IMR-90 (cell line): Measurements from ENCODE around the gene XAB2. TPM values are rescaled to one million over a fixed set of nuclear protein-coding genes. Genes with fewer than 3 reads are reported as not detected.

ENCODE experiments used
- ATAC-seq: fragments of 200-7000 bp; cut with Tn5 transposase; 2 replicates; pipeline ENCODE4 v1.9.1; 2020; ENCODE audit warnings: low read depth, mild to moderate bottlenecking, moderate library complexity
- BruUV-seq: library from RNA; stranded (reverse); fragments of 400-500 nt; replicated peaks from 2 replicates; lab custom pipeline; 2021; lab: Mats Ljungman, UMichigan
- CTCF ChIA-PET: fragments of 300-600 bp; formaldehyde crosslinking; extraction: SDS; loops from one replicate; lab custom pipeline; 2021; ENCODE audit warnings: antibody characterized with exemption; lab: Yijun Ruan, JAX
- POLR2A ChIA-PET: fragments of 300-600 bp; sonication (Branson Sonifier 250); formaldehyde crosslinking; loops from one replicate; lab custom pipeline; 2022; ENCODE audit warnings: antibody characterized with exemption; ENCODE audit not compliant: unreplicated experiment; lab: Charles Lee
- DNase-seq: peaks from one replicate; pipeline ENCODE4 v3.0.0; 2013
- H2AFZ ChIP-seq: replicated peaks from 2 replicates; pipeline ENCODE3; 2013; ENCODE audit warnings: low read length, mild to moderate bottlenecking; ENCODE audit not compliant: poor library complexity
- H2AK5ac ChIP-seq: 2 replicates; pipeline ENCODE4 v1.6.1; 2013; ENCODE audit warnings: low read depth, low read length, inconsistent platforms
- H2AK9ac ChIP-seq: replicated peaks from 2 replicates; pipeline ENCODE3; 2013; ENCODE audit warnings: mild to moderate bottlenecking, low read depth, low read length, moderate library complexity; ENCODE audit not compliant: poor library complexity
- H2BK120ac ChIP-seq: 2 replicates; pipeline ENCODE4 v1.6.1; 2013; ENCODE audit warnings: low read depth, low read length, inconsistent platforms
- H2BK15ac ChIP-seq: 3 replicates; pipeline ENCODE4 v1.6.1; 2013; ENCODE audit warnings: low read depth, low read length, inconsistent platforms
- H2BK20ac ChIP-seq: 2 replicates; pipeline ENCODE4 v1.6.1; 2013; ENCODE audit warnings: low read depth, mild to moderate bottlenecking, inconsistent platforms, low read length, moderate library complexity
- H2BK5ac ChIP-seq: 2 replicates; pipeline ENCODE4 v1.6.1; 2013; ENCODE audit warnings: mild to moderate bottlenecking, low read depth, low read length, inconsistent platforms; ENCODE audit not compliant: poor library complexity, severe bottlenecking
- H3K14ac ChIP-seq: replicated peaks from 2 replicates; pipeline ENCODE4 v1.6.1; 2013; ENCODE audit warnings: low read depth, low read length, inconsistent platforms
- H3K18ac ChIP-seq: 2 replicates; pipeline ENCODE4 v1.6.1; 2013; ENCODE audit warnings: low read depth, low read length, control low read depth
- H3K23ac ChIP-seq: 2 replicates; pipeline ENCODE4 v1.6.1; 2013; ENCODE audit warnings: low read depth, low read length, inconsistent platforms
- H3K27ac ChIP-seq: 2 replicates; pipeline ENCODE4 v1.5.1; 2013; ENCODE audit warnings: mild to moderate bottlenecking, control low read depth, low read length; ENCODE audit not compliant: insufficient read depth
- H3K27me3 ChIP-seq: 2 replicates; pipeline ENCODE4 v1.6.1; 2013; ENCODE audit warnings: low read length; ENCODE audit not compliant: control insufficient read depth, insufficient read depth
- H3K36me3 ChIP-seq: 2 replicates; pipeline ENCODE4 v1.6.1; 2013; ENCODE audit warnings: low read length, mixed read lengths; ENCODE audit not compliant: control insufficient read depth, insufficient read depth
- H3K4ac ChIP-seq: 2 replicates; pipeline ENCODE4 v1.6.1; 2013; ENCODE audit warnings: low read depth, low read length, inconsistent platforms
- H3K4me1 ChIP-seq: 2 replicates; pipeline ENCODE4 v1.6.1; 2013; ENCODE audit warnings: low read length, mixed read lengths; ENCODE audit not compliant: control insufficient read depth, insufficient read depth
- H3K4me2 ChIP-seq: 2 replicates; pipeline ENCODE4 v1.6.1; 2013; ENCODE audit warnings: low read depth, mild to moderate bottlenecking, control low read depth, low read length, moderate library complexity
- H3K4me3 ChIP-seq: 2 replicates; pipeline ENCODE4 v1.5.1; 2013; ENCODE audit warnings: low read depth, mild to moderate bottlenecking, control low read depth, low read length, moderate library complexity; ENCODE audit not compliant: insufficient read depth
- H3K56ac ChIP-seq: 2 replicates; pipeline ENCODE4 v1.6.1; 2013; ENCODE audit warnings: low read length, inconsistent platforms; ENCODE audit not compliant: insufficient read depth; ENCODE audit errors: extremely low read depth
- H3K79me1 ChIP-seq, 2 experiments: 2 replicates each; pipeline ENCODE4 v1.6.1; 2013; ENCODE audit warnings: low read length in 2 of 2, inconsistent platforms in 1 of 2, low read depth in 1 of 2
- H3K9ac ChIP-seq: 2 replicates; pipeline ENCODE4 v1.6.1; 2013; ENCODE audit warnings: low read depth, low read length, control low read depth
- H3K9me1 ChIP-seq: 2 replicates; pipeline ENCODE4 v1.6.1; 2013; ENCODE audit warnings: low read length, inconsistent platforms; ENCODE audit not compliant: insufficient read depth
- H3K9me3 ChIP-seq: 2 replicates; pipeline ENCODE4 v1.6.1; 2013; ENCODE audit warnings: low read length; ENCODE audit not compliant: control insufficient read depth, insufficient read depth
- H4K20me1 ChIP-seq: 2 replicates; pipeline ENCODE4 v1.6.1; 2013; ENCODE audit warnings: low read length, inconsistent platforms; ENCODE audit not compliant: insufficient read depth
- H4K5ac ChIP-seq: 2 replicates; pipeline ENCODE4 v1.6.1; 2013; ENCODE audit warnings: mild to moderate bottlenecking, low read depth, low read length, control low read depth
- H4K8ac ChIP-seq, 2 experiments: 2 replicates each; pipeline ENCODE4 v1.6.1; 2013; ENCODE audit warnings: low read depth in 2 of 2, low read length in 2 of 2, control low read depth in 1 of 2, inconsistent platforms in 1 of 2
- H4K91ac ChIP-seq: 2 replicates; pipeline ENCODE4 v1.6.1; 2013; ENCODE audit warnings: low read depth, low read length, inconsistent platforms; ENCODE audit not compliant: insufficient read depth
- BHLHE40 ChIP-seq: fragments of 150-350 bp; IDR thresholded peaks from 2 replicates; pipeline ENCODE4 v1.6.1; 2016; ENCODE audit warnings: mild to moderate bottlenecking, low read depth, low read length
- CEBPB ChIP-seq: IDR thresholded peaks from 2 replicates; pipeline ENCODE4 v1.6.1; 2012; ENCODE audit warnings: low read depth, low read length, improper control_type of control experiment
- CHD1 ChIP-seq: IDR thresholded peaks from 2 replicates; pipeline ENCODE4 v1.6.1; 2012; ENCODE audit warnings: low read depth, low read length, improper control_type of control experiment
- CTCF ChIP-seq: conservative IDR thresholded peaks from 2 replicates; pipeline ENCODE4 v1.5.1; 2012; ENCODE audit warnings: mild to moderate bottlenecking, low read depth, low read length, improper control_type of control experiment
- ELK1 ChIP-seq: fragments of 150-350 bp; IDR thresholded peaks from 2 replicates; pipeline ENCODE4 v1.6.1; 2016; ENCODE audit warnings: low read depth, mild to moderate bottlenecking, low read length, moderate library complexity, borderline replicate concordance
- FOS ChIP-seq: fragments of 150-350 bp; IDR thresholded peaks from 2 replicates; pipeline ENCODE4 v1.6.1; 2016; ENCODE audit warnings: low read depth, low read length
- MAFK ChIP-seq: IDR thresholded peaks from 2 replicates; pipeline ENCODE4 v1.6.1; 2012; ENCODE audit warnings: low read depth, low read length, improper control_type of control experiment
- MAZ ChIP-seq: IDR thresholded peaks from 2 replicates; pipeline ENCODE4 v1.6.1; 2012; ENCODE audit warnings: low read depth, mild to moderate bottlenecking, low read length, improper control_type of control experiment, moderate library complexity, borderline replicate concordance
- MXI1 ChIP-seq: IDR thresholded peaks from 2 replicates; pipeline ENCODE4 v1.6.1; 2012; ENCODE audit warnings: low read depth, mild to moderate bottlenecking, low read length, moderate library complexity, borderline replicate concordance
- NFE2L2 ChIP-seq: fragments of 150-350 bp; IDR thresholded peaks from 2 replicates; pipeline ENCODE4 v1.6.1; 2016; ENCODE audit warnings: low read depth, mild to moderate bottlenecking, low read length
- POLR2A ChIP-seq: IDR thresholded peaks from 2 replicates; pipeline ENCODE4 v1.6.1; 2012; ENCODE audit warnings: mild to moderate bottlenecking, low read depth, low read length
- RAD21 ChIP-seq: IDR thresholded peaks from 2 replicates; pipeline ENCODE4 v1.6.1; 2012; ENCODE audit warnings: low read length, improper control_type of control experiment
- RCOR1 ChIP-seq: IDR thresholded peaks from 2 replicates; pipeline ENCODE4 v1.6.1; 2012; ENCODE audit warnings: mild to moderate bottlenecking, low read length, improper control_type of control experiment; ENCODE audit not compliant: insufficient replicate concordance
- RFX5 ChIP-seq: IDR thresholded peaks from 2 replicates; pipeline ENCODE4 v1.8.0; 2012; ENCODE audit warnings: low read depth, mild to moderate bottlenecking, low read length, moderate library complexity
- SMC3 ChIP-seq: fragments of 150-350 bp; IDR thresholded peaks from 2 replicates; pipeline ENCODE4 v1.6.1; 2016; ENCODE audit warnings: low read depth, mild to moderate bottlenecking, antibody characterized with exemption, low read length, moderate library complexity
- USF2 ChIP-seq: fragments of 150-350 bp; IDR thresholded peaks from 2 replicates; pipeline ENCODE4 v1.6.1; 2017; ENCODE audit warnings: mild to moderate bottlenecking, antibody characterized with exemption, low read length, low read depth
- WGBS, 2 experiments: methylation state at CpG; one replicate each; pipeline versions ENCODE4 v1.1.5 to v1.1.7; 2013; ENCODE audit warnings: missing lambda C conversion rate in 2 of 2; ENCODE audit not compliant: insufficient read length in 1 of 2; ENCODE audit errors: extremely low coverage in 2 of 2; 5-methylcytosine and 5-hydroxymethylcytosine counted together
- dilution Hi-C: fragments of 300-500 bp; cut with HindIII; formaldehyde crosslinking; loops from one replicate; pipeline ENCODE4 v1.14.3; 2018; ENCODE audit warnings: low sequenced_read_pairs; ENCODE audit not compliant: unreplicated experiment
- in situ Hi-C: fragments of 300-500 bp; cut with MboI; formaldehyde crosslinking; loops from 3 replicates; pipeline ENCODE4 v1.14.3; 2019; ENCODE audit warnings: low sequenced_read_pairs, inconsistent platforms, mixed read lengths
- intact Hi-C: fragments of 100-400 bp; cut with micrococcal nuclease; formaldehyde crosslinking; loops from 2 replicates; pipeline ENCODE4 v1.10.0; 2022
- polyA plus RNA-seq, 3 experiments: library from polyadenylated mRNA; depleted of rRNA; stranded (reverse); fragments of >200 nt; gene quantifications; 2 replicates each; pipeline ENCODE4 v1.2.3, GENCODE V29; 2012; ENCODE audit warnings: low replicate concordance in 1 of 3
- total RNA-seq: library from RNA; depleted of rRNA; stranded (reverse); fragments of >200 nt; gene quantifications from 2 replicates; pipeline ENCODE4 v1.2.3, GENCODE V29; 2012

Gene XAB2
- total and polyA plus RNA-seq, 2 of the 4 experiments (the other 2 are of a cell fraction) = 29.9 to 34.4 TPM

GRCh38 chr19:7589822-7590221, 39.5 kb downstream of the XAB2 start:
- Histone ChIP-seq H3K4me3 (no peak overlapping the region), H2BK15ac (no peak overlapping the region), H3K56ac (no peak overlapping the region), H3K4me1 (no peaks in the 10 kb centered on the region), H3K9me1 (no peaks in the 10 kb centered on the region), H3K79me1 (no peaks in the 10 kb centered on the region), H2BK20ac (no peak overlapping the region), H3K23ac (no peak overlapping the region), H2AK5ac (no peak overlapping the region), H3K4ac (no peak overlapping the region), H3K27ac (no peak overlapping the region), H4K5ac (no peak overlapping the region), H3K14ac (no peak overlapping the region), H2AFZ (no peak overlapping the region), H4K8ac (no peak overlapping the region), H3K18ac (no peak overlapping the region), H3K9ac (no peak overlapping the region), H3K4me2 (no peak overlapping the region), H4K20me1 (no peaks in the 10 kb centered on the region), H3K27me3 (peaks cover 7% of the 10 kb centered on the region), H3K9me3 (no peaks in the 10 kb centered on the region), H3K36me3 (no peaks in the 10 kb centered on the region), H2BK120ac (no peak overlapping the region), H2BK5ac (no peak overlapping the region), H4K91ac (no peak overlapping the region), H2AK9ac (no peak overlapping the region)
- POLR2A ChIA-PET = no interaction called here
- DNase-seq (no peak), ATAC-seq (no peak)
- CTCF ChIA-PET = no interaction called here
- 87% methylated on average over 3 of the region's 7 CpGs; no CpG with 5 or more reads in 1 of the 2 experiments for WGBS, 2 experiments
- intact Hi-C loops = no loop called here
- dilution Hi-C loops = no loop called here
- in situ Hi-C loops = no loop called here
- TF ChIP-seq USF2 (no peak), FOS (no peak), MAZ (no peak), MXI1 (no peak), NFE2L2 (no peak), ELK1 (no peak), CTCF (no peak), RCOR1 (no peak), BHLHE40 (no peak), POLR2A (no peak), CEBPB (no peak), RAD21 (no peak), CHD1 (no peak), RFX5 (no peak), SMC3 (no peak), MAFK (no peak)
- no TSS peak for BruUV-seq
